BLaER1 treated with 17β-estradiol and CSF1 and Interleukin-3, amounts not matched to agents 10 nM and 100 nM (cell line): ENCODE data around the gene ALX4.

Experiments used
- H3K27ac ChIP-seq, 11 experiments: shearing (Covaris generic); formaldehyde crosslinking; 2 replicates each; pipeline ENCODE4 v1.8.1; 2022
- H3K27me3 ChIP-seq, 11 experiments: shearing (Covaris generic); formaldehyde crosslinking; 2 replicates each; pipeline ENCODE4 v1.8.1; 2022
- H3K36me3 ChIP-seq, 11 experiments: shearing (Covaris generic); formaldehyde crosslinking; 2 replicates each; pipeline ENCODE4 v1.8.1; 2022
- H3K4me1 ChIP-seq, 10 experiments: shearing (Covaris generic); formaldehyde crosslinking; 2 replicates each; pipeline ENCODE4 v1.8.1; 2022
- H3K4me2 ChIP-seq, 11 experiments: shearing (Covaris generic); formaldehyde crosslinking; 2 replicates each; pipeline ENCODE4 v1.8.1; 2022
- H3K4me3 ChIP-seq, 10 experiments: shearing (Covaris generic); formaldehyde crosslinking; 2 replicates each; pipeline ENCODE4 v1.8.1; 2022
- H3K9ac ChIP-seq, 11 experiments: shearing (Covaris generic); formaldehyde crosslinking; 2 replicates each; pipeline ENCODE4 v1.8.1; 2022
- H3K9me3 ChIP-seq, 11 experiments: shearing (Covaris generic); formaldehyde crosslinking; replicated peaks in 1 of 11; 2 replicates each; pipeline ENCODE4 v1.8.1; 2022
- H4K20me1 ChIP-seq, 11 experiments: shearing (Covaris generic); formaldehyde crosslinking; 2 replicates each; pipeline ENCODE4 v1.8.1; 2022
- Cebpa-rat ChIP-seq, 11 experiments: shearing (Covaris generic); IDR thresholded peaks; 2 replicates each; pipeline ENCODE4 v1.8.1; 2022

ALX4 gene

GRCh38 chr11:44255406-44256071 is 54.4 kb downstream of the ALX4 start:
- Histone ChIP-seq H3K4me1 (peaks cover 0 to 24% (median 17%) of the 10 kb centered on the region in 10 experiments; a peak in 13 of 20 replicates), H3K9ac (no peak overlapping the region), H3K27ac (no peak overlapping the region), H4K20me1 (no peaks in the 10 kb centered on the region), H3K36me3 (peaks cover 17 to 31% (median 24%) of the 10 kb centered on the region in 11 experiments; a peak in 21 of 22 replicates), H3K4me3 (no peak overlapping the region), H3K9me3 (peaks cover 36 to 42% (median 39%) of the 10 kb centered on the region in 11 experiments), H3K4me2 (no peak overlapping the region), H3K27me3 (no peaks in the 10 kb centered on the region)
- no peak for TF ChIP-seq Cebpa-rat (IDR thresholded peaks at IDR 0.05)

- TF ChIP-seq Cebpa-rat (IDR thresholded peaks at IDR 0.05) = no peak
- no peaks in the 10 kb centered on the region for H3K27me3 ChIP-seq
- no peak overlapping the region for H3K4me2 ChIP-seq
- H3K9me3 ChIP-seq = peaks cover 37 to 55% (median 42%) of the 10 kb centered on the region in 11 experiments
- no peaks in the 10 kb centered on the region for H4K20me1 ChIP-seq
- peaks cover 29 to 53% (median 40%) of the 10 kb centered on the region in 11 experiments; a peak in 21 of 22 replicates for H3K36me3 ChIP-seq
- H3K27ac ChIP-seq = no peak overlapping the region
- no peak overlapping the region for H3K9ac ChIP-seq
- H3K4me1 ChIP-seq = peaks cover 0 to 15% (median 11%) of the 10 kb centered on the region in 10 experiments; a peak in 13 of 20 replicates
- H3K4me3 ChIP-seq = no peak overlapping the region
These were observed 56.8 kb downstream of the ALX4 start for GRCh38 chr11:44252999-44253602.

- Histone ChIP-seq H3K36me3 (peaks cover 29 to 66% (median 48%) of the 10 kb centered on the region in 11 experiments; a peak in 21 of 22 replicates), H4K20me1 (no peaks in the 10 kb centered on the region), H3K9ac (no peak overlapping the region), H3K27ac (no peak overlapping the region), H3K9me3 (peaks cover 36 to 55% (median 42%) of the 10 kb centered on the region in 11 experiments), H3K4me1 (no peaks in the 10 kb centered on the region), H3K4me3 (no peak overlapping the region), H3K27me3 (no peaks in the 10 kb centered on the region), H3K4me2 (no peak overlapping the region)
- no peak for TF ChIP-seq Cebpa-rat (IDR thresholded peaks at IDR 0.05)
These were observed 59.5 kb downstream of the ALX4 start for GRCh38 chr11:44250421-44250820.

GRCh38 chr11:44248109-44248508 is 61.8 kb downstream of the ALX4 start:
- H3K4me1 ChIP-seq = no peaks in the 10 kb centered on the region
- H3K27me3 ChIP-seq = no peaks in the 10 kb centered on the region
- H3K9me3 ChIP-seq = peaks cover 23 to 44% (median 29%) of the 10 kb centered on the region in 11 experiments
- no peak for TF ChIP-seq Cebpa-rat (IDR thresholded peaks at IDR 0.05)
- no peaks in the 10 kb centered on the region for H4K20me1 ChIP-seq
- peaks cover 45 to 84% (median 69%) of the 10 kb centered on the region in 11 experiments for H3K36me3 ChIP-seq
- H3K9ac ChIP-seq = no peak overlapping the region
- H3K4me2 ChIP-seq = no peak overlapping the region
- no peak overlapping the region for H3K27ac ChIP-seq
- H3K4me3 ChIP-seq = no peak overlapping the region

- peaks cover 45 to 84% (median 69%) of the 10 kb centered on the region in 11 experiments for H3K36me3 ChIP-seq
- no peak overlapping the region for H3K4me3 ChIP-seq
- H3K27me3 ChIP-seq = no peaks in the 10 kb centered on the region
- TF ChIP-seq Cebpa-rat (IDR thresholded peaks at IDR 0.05) = no peak
- no peak overlapping the region for H3K9ac ChIP-seq
- H3K4me2 ChIP-seq = no peak overlapping the region
- H3K9me3 ChIP-seq = peaks cover 17 to 38% (median 23%) of the 10 kb centered on the region in 11 experiments
- H4K20me1 ChIP-seq = no peaks in the 10 kb centered on the region
- no peaks in the 10 kb centered on the region for H3K4me1 ChIP-seq
- no peak overlapping the region for H3K27ac ChIP-seq
These were observed 62.4 kb downstream of the ALX4 start for GRCh38 chr11:44247508-44247907.

- Histone ChIP-seq H3K27ac (no peak overlapping the region), H3K4me1 (no peaks in the 10 kb centered on the region), H3K9ac (no peak overlapping the region), H4K20me1 (no peaks in the 10 kb centered on the region), H3K27me3 (no peaks in the 10 kb centered on the region), H3K9me3 (peaks cover 9 to 30% (median 15%) of the 10 kb centered on the region in 11 experiments), H3K4me2 (no peak overlapping the region), H3K36me3 (peaks cover 45 to 84% (median 69%) of the 10 kb centered on the region in 11 experiments), H3K4me3 (no peak overlapping the region)
- no peak for TF ChIP-seq Cebpa-rat (IDR thresholded peaks at IDR 0.05)
These were observed 63.2 kb downstream of the ALX4 start for GRCh38 chr11:44246726-44247125.

GRCh38 chr11:44244639-44245310 is 65.2 kb downstream of the ALX4 start:
- Histone ChIP-seq H3K9me3 (peaks cover 0 to 10% (median 0%) of the 10 kb centered on the region in 11 experiments; a peak in 3 of 22 replicates), H3K9ac (no peak overlapping the region), H3K4me3 (no peak overlapping the region), H3K4me1 (no peaks in the 10 kb centered on the region), H3K36me3 (peaks cover 43 to 86% (median 69%) of the 10 kb centered on the region in 11 experiments), H3K27ac (no peak overlapping the region), H3K4me2 (no peak overlapping the region), H4K20me1 (no peaks in the 10 kb centered on the region), H3K27me3 (no peaks in the 10 kb centered on the region)
- no peak for TF ChIP-seq Cebpa-rat (IDR thresholded peaks at IDR 0.05)

- Histone ChIP-seq H3K4me1 (no peaks in the 10 kb centered on the region), H3K27me3 (no peaks in the 10 kb centered on the region), H3K27ac (no peak overlapping the region), H3K9ac (no peak overlapping the region), H3K4me3 (no peak overlapping the region), H3K36me3 (peaks cover 50 to 86% (median 66%) of the 10 kb centered on the region in 11 experiments), H3K4me2 (no peak overlapping the region), H4K20me1 (no peaks in the 10 kb centered on the region), H3K9me3 (0 out of 22 replicates have a peak, but pooled peaks cover 0 to under 1% (median 0%) of the 10 kb centered on the region in 11 experiments)
- no peak for TF ChIP-seq Cebpa-rat (IDR thresholded peaks at IDR 0.05)
These were observed 66.2 kb downstream of the ALX4 start for GRCh38 chr11:44243595-44244343.

- H3K4me3 ChIP-seq = no peak overlapping the region
- TF ChIP-seq Cebpa-rat (IDR thresholded peaks at IDR 0.05) = no peak
- H3K27ac ChIP-seq = no peak overlapping the region
- H3K36me3 ChIP-seq = peaks cover 56 to 86% (median 68%) of the 10 kb centered on the region in 11 experiments
- no peaks in the 10 kb centered on the region for H4K20me1 ChIP-seq
- no peak overlapping the region for H3K9ac ChIP-seq
- H3K4me2 ChIP-seq = no peak overlapping the region
- no peaks in the 10 kb centered on the region for H3K4me1 ChIP-seq
- H3K27me3 ChIP-seq = no peaks in the 10 kb centered on the region
- H3K9me3 ChIP-seq = no peaks in the 10 kb centered on the region
These were observed 66.9 kb downstream of the ALX4 start for GRCh38 chr11:44243086-44243485.
